KMS-11 (cell line): ENCODE results near the gene DLG2.

Experiments used
- H2AFZ ChIP-seq: fragments of 200-600 bp; sonication (generic); 2 replicates; pipeline ENCODE4 v1.6.1; 2016; ENCODE audit warnings: antibody characterized with exemption, mixed run types, low read depth
- H3K27ac ChIP-seq: fragments of 200-600 bp; sonication (generic); 2 replicates; pipeline ENCODE4 v1.6.1; 2016; ENCODE audit warnings: mild to moderate bottlenecking, mixed run types
- H3K27me3 ChIP-seq: fragments of 200-600 bp; sonication (generic); 2 replicates; pipeline ENCODE4 v1.6.1; 2017; ENCODE audit warnings: mild to moderate bottlenecking, low read depth, mixed run types, moderate library complexity; ENCODE audit not compliant: insufficient read depth
- H3K36me3 ChIP-seq: fragments of 200-600 bp; sonication (generic); 2 replicates; pipeline ENCODE4 v1.6.1; 2017; ENCODE audit warnings: mild to moderate bottlenecking, mixed run types; ENCODE audit not compliant: insufficient read depth
- H3K4me1 ChIP-seq: fragments of 200-600 bp; sonication (generic); 2 replicates; pipeline ENCODE4 v1.6.1; 2016; ENCODE audit warnings: mild to moderate bottlenecking, low read depth, mixed run types; ENCODE audit not compliant: poor library complexity, severe bottlenecking
- H3K4me2 ChIP-seq: fragments of 200-600 bp; sonication (generic); 2 replicates; pipeline ENCODE4 v1.7.0; 2016; ENCODE audit warnings: mild to moderate bottlenecking, mixed run types
- H3K4me3 ChIP-seq: fragments of 200-600 bp; sonication (generic); IDR thresholded peaks from 2 replicates; pipeline ENCODE4 v1.6.1; 2017; ENCODE audit warnings: low read depth, low read length, mixed read lengths; ENCODE audit not compliant: insufficient read depth
- H3K79me2 ChIP-seq: fragments of 200-600 bp; sonication (generic); 2 replicates; pipeline ENCODE4 v1.6.1; 2016; ENCODE audit warnings: low read depth, mixed run types; ENCODE audit not compliant: insufficient read depth
- H3K9ac ChIP-seq: fragments of 200-600 bp; sonication (generic); 2 replicates; pipeline ENCODE4 v1.6.1; 2016; ENCODE audit warnings: mild to moderate bottlenecking, mixed run types
- H4K20me1 ChIP-seq: fragments of 200-600 bp; sonication (generic); 2 replicates; pipeline ENCODE4 v1.6.1; 2016; ENCODE audit warnings: mild to moderate bottlenecking, mixed run types; ENCODE audit not compliant: insufficient read depth
- TF ChIP-seq, protein P1 (sequence below): fragments of 200-600 bp; sonication (generic); conservative IDR thresholded peaks from 2 replicates; pipeline ENCODE4 v1.6.1; 2017; ENCODE audit warnings: low read depth, mild to moderate bottlenecking, antibody characterized with exemption, low read length, moderate library complexity, mixed read lengths

Gene DLG2

DNA sequence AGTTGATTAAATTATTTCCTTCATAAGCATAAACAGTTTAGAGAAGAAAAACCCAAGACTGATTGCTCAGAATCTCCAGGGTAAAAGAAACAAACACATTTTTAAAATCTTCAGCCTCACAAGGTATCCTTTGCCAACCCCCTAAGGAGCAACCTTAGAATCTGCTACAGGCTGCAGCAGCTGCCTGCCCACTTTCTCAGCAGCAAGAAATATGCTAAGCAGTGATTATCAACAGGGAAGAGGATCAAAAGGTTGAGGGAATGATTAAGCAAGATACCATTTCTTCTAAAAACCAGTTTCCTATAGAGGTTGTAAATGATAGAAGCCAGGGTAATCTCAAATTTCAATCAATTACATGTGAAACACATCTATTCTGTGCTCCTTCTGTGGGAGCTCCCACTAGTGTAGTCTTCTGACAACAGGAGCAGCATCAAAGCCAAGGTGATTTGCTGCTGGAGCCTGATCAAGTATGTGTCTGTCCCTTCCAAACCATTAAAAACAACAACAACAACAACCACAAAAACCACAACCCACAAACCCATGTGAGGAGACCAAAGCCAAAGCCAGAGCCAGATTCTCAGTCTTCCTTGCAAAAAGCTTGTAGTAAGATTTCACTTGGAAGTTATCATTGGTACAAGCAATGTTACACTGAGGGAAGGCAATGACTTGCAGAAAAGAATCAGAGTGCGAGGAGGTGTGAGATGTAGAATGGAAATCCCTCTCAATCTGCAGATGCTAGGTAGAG lies 761.2 kb downstream of the DLG2 start:
- Histone ChIP-seq H3K9ac (no peak overlapping the region), H2AFZ (no peak overlapping the region), H3K36me3 (no peaks in the 10 kb centered on the region), H3K27me3 (no peaks in the 10 kb centered on the region), H3K4me1 (peaks cover 12% of the 10 kb centered on the region), H3K4me2 (no peak overlapping the region), H3K27ac (no peak overlapping the region), H3K4me3 (no peak overlapping the region), H3K79me2 (no peaks in the 10 kb centered on the region), H4K20me1 (no peaks in the 10 kb centered on the region)
- TF ChIP-seq, protein P1, sequence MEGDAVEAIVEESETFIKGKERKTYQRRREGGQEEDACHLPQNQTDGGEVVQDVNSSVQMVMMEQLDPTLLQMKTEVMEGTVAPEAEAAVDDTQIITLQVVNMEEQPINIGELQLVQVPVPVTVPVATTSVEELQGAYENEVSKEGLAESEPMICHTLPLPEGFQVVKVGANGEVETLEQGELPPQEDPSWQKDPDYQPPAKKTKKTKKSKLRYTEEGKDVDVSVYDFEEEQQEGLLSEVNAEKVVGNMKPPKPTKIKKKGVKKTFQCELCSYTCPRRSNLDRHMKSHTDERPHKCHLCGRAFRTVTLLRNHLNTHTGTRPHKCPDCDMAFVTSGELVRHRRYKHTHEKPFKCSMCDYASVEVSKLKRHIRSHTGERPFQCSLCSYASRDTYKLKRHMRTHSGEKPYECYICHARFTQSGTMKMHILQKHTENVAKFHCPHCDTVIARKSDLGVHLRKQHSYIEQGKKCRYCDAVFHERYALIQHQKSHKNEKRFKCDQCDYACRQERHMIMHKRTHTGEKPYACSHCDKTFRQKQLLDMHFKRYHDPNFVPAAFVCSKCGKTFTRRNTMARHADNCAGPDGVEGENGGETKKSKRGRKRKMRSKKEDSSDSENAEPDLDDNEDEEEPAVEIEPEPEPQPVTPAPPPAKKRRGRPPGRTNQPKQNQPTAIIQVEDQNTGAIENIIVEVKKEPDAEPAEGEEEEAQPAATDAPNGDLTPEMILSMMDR, result no peak

DNA sequence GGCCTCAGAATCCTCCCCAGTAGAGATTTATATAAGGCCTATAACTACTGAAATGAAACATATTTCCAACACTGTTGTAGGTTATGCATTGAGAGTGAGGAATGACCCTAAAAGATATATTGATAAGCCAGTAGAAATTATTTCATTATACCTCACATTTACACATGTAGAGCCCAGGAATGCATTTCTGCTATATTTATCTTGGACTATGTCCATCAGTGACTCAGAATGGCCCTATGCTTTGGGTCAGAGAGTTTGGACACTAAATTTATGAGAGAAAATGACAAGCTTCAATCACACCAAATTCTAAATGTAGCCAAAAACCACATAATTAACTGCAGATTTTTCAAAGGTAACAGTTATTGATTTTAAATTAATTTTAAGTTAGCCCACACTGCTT lies 761.9 kb downstream of the DLG2 start:
- H3K9ac ChIP-seq, result no peak overlapping the region
- no peaks in the 10 kb centered on the region for H3K27me3 ChIP-seq
- H3K4me1 ChIP-seq, result peaks cover 12% of the 10 kb centered on the region
- H3K36me3 ChIP-seq, result no peaks in the 10 kb centered on the region
- no peak overlapping the region for H3K4me3 ChIP-seq
- TF ChIP-seq, protein P1, result no peak
- no peaks in the 10 kb centered on the region for H4K20me1 ChIP-seq
- H3K27ac ChIP-seq, result no peak overlapping the region
- H3K4me2 ChIP-seq, result no peak overlapping the region
- no peak overlapping the region for H2AFZ ChIP-seq
- H3K79me2 ChIP-seq, result no peaks in the 10 kb centered on the region

DNA sequence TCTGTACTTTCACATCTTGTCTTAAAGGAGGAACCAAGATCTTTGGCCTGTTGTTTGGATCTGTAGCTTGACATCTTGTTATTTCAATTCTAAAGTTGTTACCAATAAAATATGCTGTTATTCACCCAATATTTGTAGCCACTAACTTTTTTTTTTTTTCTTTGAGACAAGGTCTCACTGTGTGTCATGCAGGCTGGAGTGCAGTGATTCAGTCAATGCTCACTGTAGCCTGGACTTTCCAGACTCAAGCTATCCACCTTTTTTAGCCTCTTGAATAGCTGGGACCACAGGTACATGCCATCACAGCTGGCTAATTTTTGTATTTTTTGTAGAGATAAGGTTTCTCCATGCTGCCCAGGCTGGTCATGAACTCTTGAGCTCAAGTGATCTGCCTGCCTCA lies 769.4 kb downstream of the DLG2 start:
- no peaks in the 10 kb centered on the region for H3K27me3 ChIP-seq
- H3K79me2 ChIP-seq, result no peaks in the 10 kb centered on the region
- no peaks in the 10 kb centered on the region for H4K20me1 ChIP-seq
- H3K4me2 ChIP-seq, result no peak overlapping the region
- no peak overlapping the region for H2AFZ ChIP-seq
- no peaks in the 10 kb centered on the region for H3K36me3 ChIP-seq
- H3K4me3 ChIP-seq, result no peak overlapping the region
- H3K27ac ChIP-seq, result no peak overlapping the region
- no peak overlapping the region for H3K9ac ChIP-seq
- TF ChIP-seq, protein P1, result no peak
- no peaks in the 10 kb centered on the region for H3K4me1 ChIP-seq

DNA sequence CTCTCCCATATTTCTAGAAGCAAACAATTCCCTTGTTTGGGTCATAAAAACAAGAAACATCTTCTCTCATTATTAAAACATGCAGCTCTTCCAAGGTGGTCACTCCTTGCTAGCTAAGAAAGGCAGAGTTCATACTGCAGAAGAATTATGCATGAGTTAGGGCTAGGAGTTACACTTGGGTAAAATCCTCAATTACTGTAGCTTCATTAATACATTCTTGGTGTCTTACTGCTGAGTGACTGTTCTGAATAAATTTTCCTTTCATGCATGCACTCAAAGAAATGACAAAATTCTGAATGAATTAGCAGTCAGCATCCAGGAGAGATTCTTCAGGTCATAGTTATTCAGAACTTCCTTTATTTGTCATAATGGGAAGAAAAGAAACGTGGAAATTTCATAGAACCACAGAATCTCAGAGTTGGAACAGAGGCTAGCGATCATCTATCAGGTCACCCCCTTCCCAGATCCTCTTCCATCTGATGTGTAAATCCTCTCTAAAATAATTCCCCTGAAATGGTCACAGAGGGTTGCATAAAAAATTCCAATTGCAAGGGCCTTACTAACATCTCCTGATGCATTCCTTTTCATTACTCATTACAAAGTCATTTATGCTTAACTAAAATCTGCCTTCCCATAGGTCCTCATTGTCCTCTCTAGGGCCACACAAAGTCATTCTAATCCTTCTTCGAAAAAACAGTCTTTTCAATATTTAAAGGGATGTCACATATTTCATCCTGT lies 771.5 kb downstream of the DLG2 start:
- Histone ChIP-seq H2AFZ (no peak overlapping the region), H3K4me1 (no peaks in the 10 kb centered on the region), H3K27me3 (no peaks in the 10 kb centered on the region), H3K79me2 (no peaks in the 10 kb centered on the region), H3K4me3 (no peak overlapping the region), H3K27ac (no peak overlapping the region), H3K36me3 (no peaks in the 10 kb centered on the region), H3K4me2 (no peak overlapping the region), H4K20me1 (no peaks in the 10 kb centered on the region), H3K9ac (no peak overlapping the region)
- TF ChIP-seq, protein P1, result no peak
